Neuron (in vitro differentiated cells): Measurements from ENCODE around the gene CBFB.

Source experiments
- H2AFZ ChIP-seq: one replicate; pipeline ENCODE4 v1.6.1; 2013; ENCODE audit warnings: low read depth, mild to moderate bottlenecking, inconsistent platforms, low read length, moderate library complexity
- H3K27me3 ChIP-seq: one replicate; pipeline ENCODE4 v1.6.1; 2013; ENCODE audit warnings: low read length; ENCODE audit not compliant: insufficient read depth
- H3K36me3 ChIP-seq: one replicate; pipeline ENCODE4 v1.6.1; 2013; ENCODE audit warnings: low read length; ENCODE audit not compliant: insufficient read depth
- H3K4me1 ChIP-seq: one replicate; pipeline ENCODE4 v1.6.1; 2013; ENCODE audit warnings: low read length; ENCODE audit not compliant: insufficient read depth
- H3K4me3 ChIP-seq: 2 replicates; pipeline ENCODE4 v1.5.1; 2013; ENCODE audit warnings: mild to moderate bottlenecking, low read length, moderate library complexity
- H3K9me3 ChIP-seq: one replicate; pipeline ENCODE4 v1.6.1; 2013; ENCODE audit warnings: low read length

The CBFB gene

DNA sequence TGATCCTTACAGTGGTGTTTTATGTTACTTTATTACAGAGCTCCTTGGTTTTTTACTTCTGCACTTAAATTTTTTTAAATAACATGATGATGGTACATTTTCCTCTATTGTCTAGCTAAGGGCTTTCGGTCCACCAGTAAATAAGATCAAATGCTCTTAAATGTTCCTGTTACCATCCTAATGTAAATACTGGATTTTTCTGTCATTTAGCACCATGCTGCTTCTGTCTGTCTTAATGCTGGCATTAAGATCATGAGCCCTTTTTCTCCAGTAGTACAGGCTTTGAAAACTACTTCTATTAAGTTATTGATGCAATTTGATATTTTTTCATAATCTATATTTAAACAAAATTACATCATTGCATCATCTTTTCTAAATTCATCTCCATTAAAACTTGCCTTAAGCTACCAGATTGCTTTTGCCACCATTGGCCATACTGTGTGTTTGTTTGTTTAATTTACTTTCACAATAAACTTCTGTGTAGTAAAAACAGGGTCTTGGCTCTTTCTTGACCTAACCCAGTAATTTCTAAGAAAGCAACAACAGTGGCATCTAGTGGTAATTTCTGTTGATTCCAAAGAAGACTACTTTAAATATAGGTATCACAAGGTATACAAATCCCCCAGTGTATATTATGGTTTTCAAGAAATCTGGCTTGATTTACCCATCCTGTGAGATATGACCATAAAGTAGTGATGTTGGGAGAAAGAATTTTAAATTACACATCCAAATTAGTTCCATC lies 71.8 kb downstream of the CBFB start:
- Histone ChIP-seq H2AFZ (no peak overlapping the region), H3K9me3 (no peaks in the 10 kb centered on the region), H3K36me3 (peaks cover 12% of the 10 kb centered on the region), H3K4me3 (no peak overlapping the region), H3K27me3 (no peaks in the 10 kb centered on the region), H3K4me1 (no peaks in the 10 kb centered on the region)

DNA sequence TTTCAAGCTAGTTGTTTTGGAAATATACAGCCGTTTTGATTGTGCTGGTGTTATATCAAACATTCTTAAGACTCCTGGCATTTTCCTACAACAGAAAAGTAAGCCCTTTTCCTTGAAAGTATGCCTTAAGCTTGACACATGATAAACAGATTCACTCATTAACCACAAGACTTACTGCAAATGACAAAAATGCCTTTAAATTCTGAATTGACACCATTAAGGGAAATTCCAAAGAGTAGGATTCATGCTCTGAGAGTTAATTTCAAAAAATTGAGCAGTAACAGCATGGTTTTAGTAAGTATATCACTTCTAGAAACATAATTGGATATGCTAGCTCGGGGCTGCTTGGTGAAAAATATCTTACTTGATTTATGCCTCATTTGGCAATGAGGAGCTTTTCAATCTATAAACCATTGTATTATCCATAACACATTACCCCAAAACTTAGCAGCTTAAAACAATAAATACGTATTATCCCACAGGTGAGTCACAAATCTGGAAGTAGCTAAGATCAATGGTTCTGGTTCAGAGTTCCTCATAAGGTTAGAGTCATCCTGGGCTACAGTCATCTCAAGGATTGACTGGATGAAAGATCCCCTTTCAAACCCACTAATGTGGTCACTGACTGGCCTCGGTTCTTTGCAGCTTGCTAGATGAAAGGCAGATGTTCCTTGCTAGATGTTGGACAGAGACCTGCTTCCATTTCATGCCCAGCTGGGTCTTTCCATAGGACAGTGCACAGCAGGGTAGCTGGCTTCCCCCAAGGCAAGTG lies 72.5 kb downstream of the CBFB start:
- Histone ChIP-seq H2AFZ (no peak overlapping the region), H3K36me3 (peaks cover 12% of the 10 kb centered on the region), H3K4me3 (no peak overlapping the region), H3K27me3 (no peaks in the 10 kb centered on the region), H3K9me3 (no peaks in the 10 kb centered on the region), H3K4me1 (no peaks in the 10 kb centered on the region)

DNA sequence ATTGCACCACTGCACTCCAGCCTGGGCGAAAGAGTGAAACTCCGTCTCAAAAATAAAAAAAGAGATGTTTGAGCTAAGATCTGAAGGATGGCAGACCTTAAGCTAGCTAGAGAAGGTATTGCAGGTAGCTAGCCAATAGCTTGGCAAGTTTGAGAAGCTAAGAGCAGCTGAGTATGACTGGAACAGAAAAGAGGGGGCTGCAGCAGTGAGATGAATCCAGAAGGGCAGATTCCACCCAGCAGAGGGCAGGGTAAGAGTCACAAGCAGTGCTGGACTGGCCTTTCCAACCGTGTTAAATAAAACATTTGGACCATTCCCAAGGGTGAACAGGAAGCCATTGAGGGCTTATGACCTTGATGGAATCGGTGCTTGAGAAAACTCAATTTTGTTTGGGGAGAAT lies 75.1 kb downstream of the CBFB start:
- peaks cover 4% of the 10 kb centered on the region for H3K36me3 ChIP-seq
- H2AFZ ChIP-seq: no peak overlapping the region
- H3K4me3 ChIP-seq: no peak overlapping the region
- H3K9me3 ChIP-seq: no peaks in the 10 kb centered on the region
- H3K27me3 ChIP-seq: no peaks in the 10 kb centered on the region
- H3K4me1 ChIP-seq: no peaks in the 10 kb centered on the region

DNA sequence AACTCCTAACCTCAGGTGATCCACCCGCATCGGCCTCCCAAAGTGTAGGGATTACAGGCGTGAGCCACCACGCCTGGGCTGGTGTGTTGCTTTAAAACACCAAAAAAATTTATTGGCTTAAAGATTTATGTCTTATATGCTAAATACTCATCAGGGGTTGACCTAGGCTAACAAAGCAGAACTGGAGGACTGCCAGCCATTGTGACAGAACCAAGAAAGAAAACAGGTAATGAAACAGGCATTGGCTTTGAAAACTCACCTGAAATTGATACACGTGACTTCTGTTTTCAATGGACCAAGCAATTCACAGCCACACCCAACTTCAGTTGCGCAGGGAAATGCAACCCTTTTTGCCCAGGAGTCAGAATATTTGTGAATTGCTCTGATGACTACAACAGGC lies 75.9 kb downstream of the CBFB start:
- Histone ChIP-seq H3K4me1 (no peaks in the 10 kb centered on the region), H3K9me3 (no peaks in the 10 kb centered on the region), H2AFZ (no peak overlapping the region), H3K27me3 (no peaks in the 10 kb centered on the region), H3K36me3 (no peaks in the 10 kb centered on the region), H3K4me3 (no peak overlapping the region)

DNA sequence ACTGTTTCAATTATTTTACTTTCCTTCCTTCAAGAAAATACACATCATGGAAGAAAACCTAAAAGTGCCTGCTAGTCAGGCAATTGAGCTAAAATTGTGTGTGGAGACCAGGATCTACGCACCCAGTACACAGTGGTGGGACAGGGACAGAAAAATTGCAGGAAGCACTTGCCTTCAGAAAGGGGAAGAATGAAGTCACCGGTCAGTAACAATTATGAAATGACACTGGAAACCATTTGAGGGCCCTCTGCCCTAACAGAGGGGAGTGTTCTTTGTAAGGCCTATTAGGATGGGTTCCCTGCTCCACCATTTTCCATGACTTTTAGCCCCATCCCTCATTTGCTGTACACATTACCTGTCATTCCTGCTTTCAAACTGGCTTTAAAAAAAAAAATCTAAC lies 76.3 kb downstream of the CBFB start:
- Histone ChIP-seq H3K9me3 (no peaks in the 10 kb centered on the region), H3K4me3 (no peak overlapping the region), H2AFZ (no peak overlapping the region), H3K27me3 (no peaks in the 10 kb centered on the region), H3K4me1 (peaks cover under 1% of the 10 kb centered on the region), H3K36me3 (no peaks in the 10 kb centered on the region)

DNA sequence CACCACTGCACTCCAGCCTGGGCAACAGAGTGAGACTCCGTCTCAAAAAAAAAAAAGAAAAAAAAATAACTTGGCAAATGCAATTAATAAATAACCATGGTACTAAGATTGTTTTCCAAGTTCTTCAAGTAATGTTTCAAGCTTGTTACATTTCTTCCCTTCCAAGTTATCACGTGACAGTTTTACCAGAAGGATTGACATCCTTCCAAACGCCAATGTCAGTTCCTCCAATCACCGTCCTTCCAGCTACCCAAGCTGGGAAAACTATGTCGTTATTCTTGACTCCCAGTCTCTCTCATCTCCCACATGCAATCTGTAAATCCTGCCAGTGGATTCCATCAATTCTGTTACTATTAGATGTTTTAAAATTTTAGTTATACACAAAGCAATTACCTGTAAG lies 76.9 kb downstream of the CBFB start:
- no peaks in the 10 kb centered on the region for H3K9me3 ChIP-seq
- no peak overlapping the region for H2AFZ ChIP-seq
- H3K4me1 ChIP-seq: peaks cover 7% of the 10 kb centered on the region
- no peaks in the 10 kb centered on the region for H3K27me3 ChIP-seq
- no peaks in the 10 kb centered on the region for H3K36me3 ChIP-seq
- no peak overlapping the region for H3K4me3 ChIP-seq

DNA sequence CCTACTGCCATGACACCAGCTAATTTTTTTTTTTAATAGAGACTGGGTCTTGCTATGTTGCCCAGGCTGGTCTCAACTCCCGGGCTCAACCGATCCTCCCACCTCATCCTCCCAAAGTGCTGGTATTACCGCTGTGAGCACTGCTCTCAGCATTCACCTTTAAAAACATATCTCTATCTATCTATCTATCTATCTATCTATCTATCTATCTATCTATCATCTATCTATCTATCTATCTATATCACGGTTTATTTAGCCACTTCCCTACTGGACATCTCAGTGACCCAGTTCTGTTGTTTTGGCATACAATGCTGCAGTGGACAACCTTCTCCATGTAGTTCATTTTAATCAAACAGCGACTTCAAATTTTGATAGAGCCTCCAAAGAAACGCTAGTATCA lies 79.5 kb downstream of the CBFB start:
- Histone ChIP-seq H3K27me3 (no peaks in the 10 kb centered on the region), H3K4me3 (no peak overlapping the region), H3K4me1 (peaks cover 10% of the 10 kb centered on the region), H2AFZ (no peak overlapping the region), H3K36me3 (peaks cover 7% of the 10 kb centered on the region), H3K9me3 (no peaks in the 10 kb centered on the region)

DNA sequence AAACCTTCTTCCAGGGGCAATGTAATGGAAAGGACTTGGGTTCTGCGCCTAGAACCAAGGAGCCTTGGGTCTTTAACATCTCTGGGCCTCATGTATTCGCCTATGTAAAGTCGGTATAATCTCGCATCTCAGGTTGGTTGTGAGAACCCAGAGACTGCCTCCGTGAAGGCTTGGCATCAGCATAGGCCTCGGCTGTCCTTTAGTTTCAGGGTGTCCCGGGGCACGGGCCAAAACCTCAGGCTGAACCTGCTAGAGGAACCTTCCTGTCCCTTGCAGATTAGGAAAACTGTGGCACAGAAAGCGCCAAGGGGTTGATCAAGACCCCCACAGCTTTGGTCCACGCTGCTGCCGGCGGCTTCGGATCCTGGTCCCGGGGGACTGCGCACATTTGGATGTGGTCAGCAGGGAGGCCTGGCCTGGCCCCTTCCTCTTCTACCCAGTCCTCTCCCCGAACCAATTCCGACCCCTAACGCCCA lies 80.0 kb downstream of the CBFB start:
- Histone ChIP-seq H3K9me3 (no peaks in the 10 kb centered on the region), H3K4me3 (peak overlapping the region; percentile 56), H3K36me3 (peaks cover 7% of the 10 kb centered on the region), H3K4me1 (peaks cover 10% of the 10 kb centered on the region), H2AFZ (peak overlapping the region; percentile 15), H3K27me3 (no peaks in the 10 kb centered on the region)

DNA sequence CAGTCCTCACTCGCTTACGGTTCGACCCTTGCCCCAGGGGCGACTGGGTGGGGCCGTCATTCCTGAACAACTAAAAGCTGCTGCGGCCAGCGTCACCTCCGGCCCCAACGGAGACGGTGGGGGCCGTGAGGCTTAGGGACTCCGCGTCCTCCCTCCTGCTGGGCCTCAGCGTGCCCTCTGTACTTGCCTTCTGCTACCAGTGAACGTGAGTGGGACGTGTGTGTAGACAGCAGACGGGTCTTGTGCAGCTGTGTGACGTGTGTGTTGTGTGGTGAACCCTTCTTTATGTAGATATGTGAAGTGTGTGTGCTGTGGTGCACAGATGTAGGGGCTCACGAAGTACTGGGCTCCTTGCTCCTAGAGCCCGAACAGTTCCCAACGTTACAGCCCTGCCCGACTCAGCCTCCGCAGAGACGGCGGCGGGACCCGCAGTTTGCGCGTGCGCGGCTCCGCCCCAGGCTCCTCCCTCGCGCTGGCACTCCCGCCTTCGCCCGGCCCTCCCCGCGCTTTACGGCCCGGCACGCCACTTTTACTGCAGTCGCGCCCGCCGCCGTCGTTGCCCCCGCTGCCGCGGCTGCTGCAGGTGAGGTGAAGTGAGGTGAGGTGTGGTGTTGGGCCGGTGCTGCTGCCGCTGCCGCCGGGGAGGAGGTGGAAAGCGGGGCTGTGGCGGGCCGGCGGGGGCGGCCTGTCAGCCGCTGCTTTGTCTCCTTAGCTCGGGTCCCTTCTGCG lies 80.6 kb downstream of the CBFB start, which contains the start of gene PHAF1:
Gene PHAF1 (plus strand): TSS at position 535 of the 729 bp plus-strand sequence. CDS start 235 bp downstream, outside the sequence.
- H3K36me3 ChIP-seq: peaks cover 7% of the 10 kb centered on the region
- peak within 1 kb of the TSS; percentile 15 for H2AFZ ChIP-seq
- peaks cover 10% of the 10 kb centered on the region for H3K4me1 ChIP-seq
- no peaks in the 10 kb centered on the region for H3K9me3 ChIP-seq
- no peaks in the 10 kb centered on the region for H3K27me3 ChIP-seq
- H3K4me3 ChIP-seq: peak within 1 kb of the TSS; percentile 56

DNA sequence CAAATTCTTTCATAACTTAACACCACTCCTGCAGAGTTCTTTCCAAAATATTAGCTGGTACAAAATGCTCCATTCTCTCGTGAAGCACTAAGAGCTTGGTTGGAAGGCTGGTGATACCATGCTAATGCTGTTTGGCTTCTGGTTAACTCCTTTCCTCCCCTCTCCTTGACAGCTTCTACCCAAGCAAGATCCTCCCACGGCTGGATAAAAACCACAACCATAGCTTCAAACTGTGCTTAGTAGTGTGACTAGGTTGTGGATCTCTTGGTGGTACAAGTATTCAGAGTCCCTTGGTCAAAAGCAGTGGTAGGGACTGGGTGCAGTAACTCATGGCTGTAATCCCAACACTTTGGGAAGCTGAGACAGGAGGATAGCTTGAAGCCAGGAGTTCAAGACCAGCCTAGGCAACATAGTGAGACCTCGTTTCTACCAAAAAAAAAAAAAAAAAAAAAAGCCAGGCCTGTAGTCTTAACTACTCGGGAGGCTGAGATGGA lies 83.0 kb downstream of the CBFB start:
- H3K4me1 ChIP-seq: peaks cover 10% of the 10 kb centered on the region
- H2AFZ ChIP-seq: no peak overlapping the region
- H3K4me3 ChIP-seq: no peak overlapping the region
- H3K27me3 ChIP-seq: no peaks in the 10 kb centered on the region
- peaks cover 7% of the 10 kb centered on the region for H3K36me3 ChIP-seq
- H3K9me3 ChIP-seq: no peaks in the 10 kb centered on the region

DNA sequence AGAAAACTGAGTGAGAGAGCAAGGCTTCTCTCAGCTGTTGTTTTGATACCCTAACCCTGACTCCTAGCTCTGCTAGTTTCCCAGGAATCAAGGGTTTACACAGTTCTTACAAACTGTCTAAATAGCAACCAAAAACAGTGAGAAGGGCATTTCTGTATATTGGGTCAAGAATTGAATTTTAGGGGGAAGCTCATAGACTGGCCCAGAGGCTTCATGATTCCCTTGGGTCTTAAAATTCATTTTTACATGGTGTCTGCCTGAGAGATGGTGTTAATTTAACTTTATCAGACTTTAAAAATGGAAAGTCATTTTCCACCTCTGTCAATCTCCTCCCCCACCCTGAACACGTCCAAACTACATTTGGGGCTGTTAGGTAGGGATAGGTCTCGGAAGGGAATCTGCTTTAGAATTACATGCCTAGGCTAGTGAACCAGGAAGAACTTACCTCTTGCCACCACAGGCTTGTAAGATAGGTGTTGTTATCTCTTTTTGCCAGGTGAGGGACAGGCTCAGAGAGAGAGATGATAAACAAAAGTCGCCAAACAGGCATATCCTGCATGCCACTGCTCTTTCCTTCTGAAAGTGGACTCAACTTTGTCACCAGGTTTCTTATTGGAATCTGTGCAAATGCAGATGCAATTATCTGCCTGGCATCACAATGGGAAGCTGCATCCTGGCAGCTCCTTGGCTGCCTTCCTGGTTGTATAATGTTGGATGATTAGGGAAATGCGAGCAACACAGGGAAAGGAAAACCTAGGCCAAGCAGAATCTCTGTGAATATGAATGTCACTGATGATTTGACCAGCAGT lies 83.8 kb downstream of the CBFB start:
- no peaks in the 10 kb centered on the region for H3K9me3 ChIP-seq
- H3K27me3 ChIP-seq: no peaks in the 10 kb centered on the region
- H3K4me3 ChIP-seq: no peak overlapping the region
- peaks cover 7% of the 10 kb centered on the region for H3K36me3 ChIP-seq
- no peak overlapping the region for H2AFZ ChIP-seq
- H3K4me1 ChIP-seq: peaks cover 10% of the 10 kb centered on the region

DNA sequence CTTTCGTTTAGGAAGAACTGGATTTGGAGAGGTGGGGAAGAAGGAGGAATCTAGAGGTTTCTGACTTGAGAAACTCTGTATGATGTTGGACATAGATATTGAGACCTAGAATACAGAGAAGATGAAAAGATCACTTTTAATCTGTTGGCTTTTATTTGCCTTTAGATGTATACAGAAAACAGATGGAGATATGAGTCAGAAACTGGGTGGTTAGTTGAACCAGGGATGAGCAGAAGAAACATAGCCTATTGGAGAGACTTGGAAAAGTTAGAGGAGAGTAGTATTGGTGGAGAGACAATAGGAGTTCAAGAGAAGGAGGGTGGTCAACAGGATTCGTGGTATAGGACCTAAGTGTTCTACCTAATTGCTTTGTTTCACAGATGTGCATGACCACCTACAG lies 85.8 kb downstream of the CBFB start:
- H2AFZ ChIP-seq: no peak overlapping the region
- H3K27me3 ChIP-seq: no peaks in the 10 kb centered on the region
- H3K4me3 ChIP-seq: no peak overlapping the region
- peaks cover 10% of the 10 kb centered on the region for H3K4me1 ChIP-seq
- H3K36me3 ChIP-seq: peaks cover 7% of the 10 kb centered on the region
- H3K9me3 ChIP-seq: no peaks in the 10 kb centered on the region
